K562 (cell line): ENCODE measurements around the gene TOMM6. TPM values are rescaled to one million over a fixed set of nuclear protein-coding genes. Genes with fewer than 3 reads are reported as not detected.

Source experiments
- ATAC-seq: fragments of 200-7000 bp; cut with Tn5 transposase; 3 replicates; pipeline ENCODE4 v1.9.1; 2020; ENCODE audit warnings: moderate library complexity
- BruUV-seq: library from RNA; stranded (reverse); fragments of 400-500 nt; replicated peaks from 2 replicates; lab custom pipeline; 2021; lab: Mats Ljungman, UMichigan
- CTCF ChIA-PET: fragments of 300-600 bp; formaldehyde crosslinking; extraction: SDS; loops from one replicate; lab custom pipeline; 2021; ENCODE audit warnings: low intra/inter-chr PET ratio; lab: Yijun Ruan, JAX
- POLR2A ChIA-PET: fragments of 300-600, 350-650 bp; sonication (Branson Sonifier 250); formaldehyde crosslinking; extraction: SDS; loops from one replicate; lab custom pipeline; 2021; ENCODE audit warnings: antibody characterized with exemption, inconsistent platforms; lab: Yijun Ruan, JAX
- DNase-seq, 4 experiments: peaks; one replicate each; pipeline versions ENCODE4 v3.0.0 to v3.0.0-alpha.2; 2011 to 2018; ENCODE audit warnings: low spot score in 3 of 4, mixed read lengths in 3 of 4; ENCODE audit errors: extremely low read depth in 1 of 4
- FAIRE-seq: peaks from 2 replicates; lab custom pipeline; 2011; peaks lifted over from hg19 to GRCh38; lab: Jason Lieb, UNC
- H2AFZ ChIP-seq: 2 replicates; pipeline ENCODE4 v1.6.0; 2011; ENCODE audit warnings: low read depth, low read length, control low read depth, inconsistent platforms
- H3K27ac ChIP-seq: fragments of 200-600 bp; 3 replicates; pipeline ENCODE4 v1.8.0; 2011; ENCODE audit warnings: low read depth, mild to moderate bottlenecking, control low read depth, inconsistent platforms, low read length, moderate library complexity, mixed read lengths; ENCODE audit errors: extremely low read depth
- H3K27me3 ChIP-seq, 2 experiments: fragments of 300-600 bp in 1 of 2; 2 replicates in 1 of 2; 3 replicates in 1 of 2; pipeline versions ENCODE4 v1.6.0 to v1.8.0; 2011; ENCODE audit warnings: inconsistent platforms in 2 of 2, low read length in 2 of 2, mild to moderate bottlenecking in 1 of 2, mixed read lengths in 1 of 2, moderate library complexity in 1 of 2; ENCODE audit not compliant: control insufficient read depth in 2 of 2, insufficient read depth in 2 of 2
- H3K36me3 ChIP-seq: fragments of 300-600 bp; 3 replicates; pipeline ENCODE4 v1.8.0; 2011; ENCODE audit warnings: mild to moderate bottlenecking, low read length, inconsistent platforms; ENCODE audit not compliant: control insufficient read depth, insufficient read depth
- H3K4me1 ChIP-seq, 2 experiments: fragments of 200-600 bp in 1 of 2; replicated peaks in 1 of 2; 2 replicates in 1 of 2; 3 replicates in 1 of 2; pipeline versions ENCODE4 v1.5.1 to v1.8.0; 2011; ENCODE audit warnings: inconsistent platforms in 2 of 2, low read length in 2 of 2, mild to moderate bottlenecking in 1 of 2, mixed read lengths in 1 of 2, moderate library complexity in 1 of 2; ENCODE audit not compliant: control insufficient read depth in 2 of 2, insufficient read depth in 2 of 2
- H3K4me2 ChIP-seq: 2 replicates; pipeline ENCODE4 v1.6.1; 2011; ENCODE audit warnings: low read length, control low read depth, inconsistent platforms, mixed read lengths; ENCODE audit not compliant: insufficient read depth
- H3K4me3 ChIP-seq: fragments of 200-600 bp; sonication (generic), shearing (Covaris generic); 2 replicates; pipeline ENCODE4 v1.5.1; 2016; ENCODE audit warnings: control low read depth, inconsistent platforms
- H3K79me2 ChIP-seq: fragments of 200-600 bp; 3 replicates; pipeline ENCODE4 v1.8.0; 2011; ENCODE audit warnings: low read length, inconsistent platforms; ENCODE audit not compliant: control insufficient read depth, insufficient read depth
- H3K9ac ChIP-seq, 2 experiments: 2 replicates each; pipeline versions ENCODE4 v1.6.0 to v1.6.1; 2011; ENCODE audit warnings: low read depth in 2 of 2, low read length in 2 of 2, control low read depth in 1 of 2, inconsistent platforms in 1 of 2, mild to moderate bottlenecking in 1 of 2, mixed read lengths in 1 of 2; ENCODE audit not compliant: insufficient read depth in 1 of 2
- H3K9me1 ChIP-seq: one replicate; pipeline ENCODE4 v1.6.0; 2011; ENCODE audit warnings: inconsistent platforms, mild to moderate bottlenecking, low read length, moderate library complexity; ENCODE audit not compliant: control insufficient read depth, insufficient read depth
- H3K9me3 ChIP-seq: replicated peaks from 2 replicates; pipeline ENCODE4 v1.5.1; 2011; ENCODE audit warnings: low read depth, low read length, inconsistent platforms; ENCODE audit not compliant: control insufficient read depth, insufficient read depth
- H4K20me1 ChIP-seq: replicated peaks from 2 replicates; pipeline ENCODE4 v1.6.1; 2011; ENCODE audit warnings: low read length, inconsistent platforms, mixed read lengths; ENCODE audit not compliant: control insufficient read depth, insufficient read depth
- BCOR ChIP-seq: fragments of 450-650 bp; IDR thresholded peaks from 2 replicates; pipeline ENCODE4 v1.6.1; 2016
- ESRRA ChIP-seq: fragments of 450-650 bp; IDR thresholded peaks from 2 replicates; pipeline ENCODE4 v1.6.1; 2014; ENCODE audit warnings: low read depth, mild to moderate bottlenecking, moderate library complexity, borderline replicate concordance
- KDM1A ChIP-seq, 2 experiments: fragments of 450-650 bp; IDR thresholded peaks; 2 replicates each; pipeline ENCODE4 v1.6.1; 2016; ENCODE audit warnings: mild to moderate bottlenecking in 2 of 2
- RBM15 ChIP-seq: fragments of 200-400 bp; formaldehyde crosslinking; IDR thresholded peaks from 2 replicates; pipeline ENCODE4 v1.6.1; 2018; ENCODE audit warnings: mild to moderate bottlenecking, low read length, moderate library complexity; ENCODE audit not compliant: insufficient read depth
- RBM25 ChIP-seq: fragments of 200-400 bp; formaldehyde crosslinking; IDR thresholded peaks from 2 replicates; pipeline ENCODE4 v1.6.1; 2018; ENCODE audit warnings: low read length, low read depth, moderate library complexity; ENCODE audit not compliant: severe bottlenecking
- WGBS: fragments of 100-300 bp; shearing (Covaris generic); methylation state at CpG from one replicate; pipeline ENCODE4 v1.1.6; 2016; ENCODE audit warnings: low coverage, mixed read lengths; ENCODE audit not compliant: insufficient coverage; ENCODE audit errors: missing lambda C conversion rate; 5-methylcytosine and 5-hydroxymethylcytosine counted together
- in situ Hi-C: fragments of 300-500 bp; cut with MboI; formaldehyde crosslinking; loops from 4 replicates; pipeline ENCODE4 v1.15.0; 2018; ENCODE audit warnings: inconsistent platforms, mixed read lengths
- intact Hi-C: fragments of 100-400 bp; cut with micrococcal nuclease; formaldehyde crosslinking; loops from 2 replicates; pipeline ENCODE4 v1.14.2; 2022
- polyA plus RNA-seq, 8 experiments: library from polyadenylated mRNA; depleted of rRNA in 4 of 8; stranded (reverse) in 5 of 8; unstranded in 3 of 8; fragments of >200 nt; fragmentation: Nextera tagmentation in 2 of 8; fragmentation: Illumina TruSeq in 1 of 8; extraction: Ambion mirVana in 2 of 8; extraction: Trizol in 1 of 8; gene quantifications; 2 replicates each; pipeline versions ENCODE4 v1.2.1 to v1.2.3, GENCODE V29; 2011 to 2014; ENCODE audit warnings: inconsistent platforms in 1 of 8, missing spikeins in 1 of 8
- total RNA-seq, 7 experiments: library from RNA; depleted of rRNA in 6 of 7; stranded (reverse); fragments of >200 nt in 6 of 7; fragmentation: Illumina TruSeq in 2 of 7; extraction: Trizol in 2 of 7; gene quantifications; 2 replicates each; pipeline versions ENCODE4 v1.2.1 to v1.2.3, GENCODE V29; 2011 to 2021; ENCODE audit warnings: low replicate concordance in 1 of 7
- TF ChIP-seq, protein P1 (sequence below): fragments of 200-800 bp; sonication (Bioruptor generic); IDR thresholded peaks from 2 replicates; pipeline ENCODE4 v1.6.1; 2016; ENCODE audit warnings: missing genetic modification characterization, missing compliant biosample characterization
- TF ChIP-seq, protein P2 (sequence below), 2 experiments: fragments of 150-350 bp in 1 of 2; IDR thresholded peaks; 2 replicates each; pipeline ENCODE4 v1.6.1; 2012 to 2016; ENCODE audit warnings: low read depth in 2 of 2, low read length in 2 of 2, mild to moderate bottlenecking in 1 of 2, moderate library complexity in 1 of 2

TOMM6 gene
- total and polyA plus RNA-seq, 9 of the 15 experiments (the other 6 are each of a cell fraction or from before 2014, with no cell fraction given) = 380 to 2,097 (median 1,065) TPM

DNA sequence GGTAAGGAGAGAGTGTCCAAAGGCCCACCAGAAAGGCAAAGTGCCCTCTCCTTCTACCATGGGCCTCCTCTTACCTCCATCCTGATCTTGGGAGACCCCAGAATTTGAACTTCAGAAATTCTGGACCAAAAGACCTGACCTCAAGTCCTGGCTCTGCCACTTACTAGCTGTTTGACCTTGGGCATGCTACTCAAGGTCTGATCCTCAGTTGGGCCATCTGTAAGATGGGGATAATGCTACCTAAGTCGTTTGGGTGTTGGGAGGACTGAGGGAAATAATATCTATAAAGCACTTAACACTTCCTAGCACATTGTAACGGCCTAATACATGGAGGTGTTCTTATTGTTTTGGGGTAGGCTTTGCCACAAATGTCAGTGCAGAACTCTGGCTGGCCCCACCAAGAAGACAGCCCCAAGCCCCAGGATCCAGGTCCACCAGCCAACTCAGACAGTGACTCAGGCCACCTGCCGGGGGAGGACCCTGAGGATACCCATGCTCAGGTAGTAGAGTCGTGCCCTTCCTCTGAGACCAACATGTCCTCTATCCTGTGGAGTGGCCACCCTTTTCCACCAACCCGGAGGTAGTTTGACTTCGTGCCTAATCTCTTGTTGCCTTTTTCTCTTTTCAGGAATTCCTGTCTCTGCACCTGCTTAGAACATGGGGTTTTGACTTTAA lies 4.3 kb upstream of the TOMM6 start:
- Histone ChIP-seq H3K9me1 (no peaks in the 10 kb centered on the region), H3K4me3 (no peak overlapping the region), H3K9me3 (no peaks in the 10 kb centered on the region), H3K36me3 (no peaks in the 10 kb centered on the region; the same call in 2 of the 3 replicates), H3K27me3 (no peaks in the 10 kb centered on the region), H3K9ac (no peak overlapping the region), H3K4me2 (no peak overlapping the region), H3K4me1 (peaks cover 29 to 43% of the 10 kb centered on the region in 2 experiments), H3K79me2 (peaks cover 28% of the 10 kb centered on the region), H2AFZ (no peak overlapping the region), H4K20me1 (no peaks in the 10 kb centered on the region), H3K27ac (no peak overlapping the region)
- in situ Hi-C loops = loop anchor here (10.0 kb wide), 1 partner anchor 442 kb away; no protein-coding TSS in a partner anchor
- intact Hi-C loops = loop anchor here (5.0 kb wide), 2 partner anchors 434 to 1094 kb away; partner anchors contain the start of genes MRPS10 and RPL7L1
- TF ChIP-seq, protein P1, sequence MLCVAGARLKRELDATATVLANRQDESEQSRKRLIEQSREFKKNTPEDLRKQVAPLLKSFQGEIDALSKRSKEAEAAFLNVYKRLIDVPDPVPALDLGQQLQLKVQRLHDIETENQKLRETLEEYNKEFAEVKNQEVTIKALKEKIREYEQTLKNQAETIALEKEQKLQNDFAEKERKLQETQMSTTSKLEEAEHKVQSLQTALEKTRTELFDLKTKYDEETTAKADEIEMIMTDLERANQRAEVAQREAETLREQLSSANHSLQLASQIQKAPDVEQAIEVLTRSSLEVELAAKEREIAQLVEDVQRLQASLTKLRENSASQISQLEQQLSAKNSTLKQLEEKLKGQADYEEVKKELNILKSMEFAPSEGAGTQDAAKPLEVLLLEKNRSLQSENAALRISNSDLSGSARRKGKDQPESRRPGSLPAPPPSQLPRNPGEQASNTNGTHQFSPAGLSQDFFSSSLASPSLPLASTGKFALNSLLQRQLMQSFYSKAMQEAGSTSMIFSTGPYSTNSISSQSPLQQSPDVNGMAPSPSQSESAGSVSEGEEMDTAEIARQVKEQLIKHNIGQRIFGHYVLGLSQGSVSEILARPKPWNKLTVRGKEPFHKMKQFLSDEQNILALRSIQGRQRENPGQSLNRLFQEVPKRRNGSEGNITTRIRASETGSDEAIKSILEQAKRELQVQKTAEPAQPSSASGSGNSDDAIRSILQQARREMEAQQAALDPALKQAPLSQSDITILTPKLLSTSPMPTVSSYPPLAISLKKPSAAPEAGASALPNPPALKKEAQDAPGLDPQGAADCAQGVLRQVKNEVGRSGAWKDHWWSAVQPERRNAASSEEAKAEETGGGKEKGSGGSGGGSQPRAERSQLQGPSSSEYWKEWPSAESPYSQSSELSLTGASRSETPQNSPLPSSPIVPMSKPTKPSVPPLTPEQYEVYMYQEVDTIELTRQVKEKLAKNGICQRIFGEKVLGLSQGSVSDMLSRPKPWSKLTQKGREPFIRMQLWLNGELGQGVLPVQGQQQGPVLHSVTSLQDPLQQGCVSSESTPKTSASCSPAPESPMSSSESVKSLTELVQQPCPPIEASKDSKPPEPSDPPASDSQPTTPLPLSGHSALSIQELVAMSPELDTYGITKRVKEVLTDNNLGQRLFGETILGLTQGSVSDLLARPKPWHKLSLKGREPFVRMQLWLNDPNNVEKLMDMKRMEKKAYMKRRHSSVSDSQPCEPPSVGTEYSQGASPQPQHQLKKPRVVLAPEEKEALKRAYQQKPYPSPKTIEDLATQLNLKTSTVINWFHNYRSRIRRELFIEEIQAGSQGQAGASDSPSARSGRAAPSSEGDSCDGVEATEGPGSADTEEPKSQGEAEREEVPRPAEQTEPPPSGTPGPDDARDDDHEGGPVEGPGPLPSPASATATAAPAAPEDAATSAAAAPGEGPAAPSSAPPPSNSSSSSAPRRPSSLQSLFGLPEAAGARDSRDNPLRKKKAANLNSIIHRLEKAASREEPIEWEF (CRISPR knock-in tag) = no peak
- TF ChIP-seq RBM15 (no peak), RBM25 (peak; percentile 86), BCOR (peak; percentile 83), KDM1A (IDR thresholded peaks at IDR 0.05) (peak in 1 of 2 experiments; percentile 67; a peak in 1 of 4 replicates), ESRRA (peak; percentile 92)
- TF ChIP-seq, protein P2, sequence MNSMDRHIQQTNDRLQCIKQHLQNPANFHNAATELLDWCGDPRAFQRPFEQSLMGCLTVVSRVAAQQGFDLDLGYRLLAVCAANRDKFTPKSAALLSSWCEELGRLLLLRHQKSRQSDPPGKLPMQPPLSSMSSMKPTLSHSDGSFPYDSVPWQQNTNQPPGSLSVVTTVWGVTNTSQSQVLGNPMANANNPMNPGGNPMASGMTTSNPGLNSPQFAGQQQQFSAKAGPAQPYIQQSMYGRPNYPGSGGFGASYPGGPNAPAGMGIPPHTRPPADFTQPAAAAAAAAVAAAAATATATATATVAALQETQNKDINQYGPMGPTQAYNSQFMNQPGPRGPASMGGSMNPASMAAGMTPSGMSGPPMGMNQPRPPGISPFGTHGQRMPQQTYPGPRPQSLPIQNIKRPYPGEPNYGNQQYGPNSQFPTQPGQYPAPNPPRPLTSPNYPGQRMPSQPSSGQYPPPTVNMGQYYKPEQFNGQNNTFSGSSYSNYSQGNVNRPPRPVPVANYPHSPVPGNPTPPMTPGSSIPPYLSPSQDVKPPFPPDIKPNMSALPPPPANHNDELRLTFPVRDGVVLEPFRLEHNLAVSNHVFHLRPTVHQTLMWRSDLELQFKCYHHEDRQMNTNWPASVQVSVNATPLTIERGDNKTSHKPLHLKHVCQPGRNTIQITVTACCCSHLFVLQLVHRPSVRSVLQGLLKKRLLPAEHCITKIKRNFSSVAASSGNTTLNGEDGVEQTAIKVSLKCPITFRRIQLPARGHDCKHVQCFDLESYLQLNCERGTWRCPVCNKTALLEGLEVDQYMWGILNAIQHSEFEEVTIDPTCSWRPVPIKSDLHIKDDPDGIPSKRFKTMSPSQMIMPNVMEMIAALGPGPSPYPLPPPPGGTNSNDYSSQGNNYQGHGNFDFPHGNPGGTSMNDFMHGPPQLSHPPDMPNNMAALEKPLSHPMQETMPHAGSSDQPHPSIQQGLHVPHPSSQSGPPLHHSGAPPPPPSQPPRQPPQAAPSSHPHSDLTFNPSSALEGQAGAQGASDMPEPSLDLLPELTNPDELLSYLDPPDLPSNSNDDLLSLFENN (IDR thresholded peaks at IDR 0.05; ENCODE audit: low read depth in 2 of 2, low read length in 2 of 2) = no peak
- no peak for DNase-seq
- FAIRE-seq = no peak
- ChIA-PET POLR2A (interaction anchor here (0.6 to 2.2 kb wide), 3 partner anchors 85 to 261 kb away, joined by 3 to 10 read pairs (median 3); no protein-coding TSS in a partner anchor), CTCF (interaction anchor here (0.5 to 1.5 kb wide), 3 partner anchors 181 to 274 kb away, joined by 3 read pairs; no protein-coding TSS in a partner anchor)
- BruUV-seq = no TSS peak
- 43% methylated on average over 6 of the region's 6 CpGs for WGBS
- ATAC-seq = no peak
